ENCODE measurements around the gene SIRT7.

Gene SIRT7

GRCh38 chr17:81901167-81902022, 16.6 kb downstream of the SIRT7 start:
- no peak for TF ChIP-seq CTCF (conservative IDR thresholded peaks at IDR 0.05)
- peak overlapping the region; percentile 60; the same call in 1 of the 2 replicates for H3K27ac ChIP-seq

- TF ChIP-seq CTCF (conservative IDR thresholded peaks at IDR 0.05) = no peak
- no peak overlapping the region for H3K27ac ChIP-seq
Observed at GRCh38 chr17:81900181-81900820, 17.7 kb downstream of the SIRT7 start.

- TF ChIP-seq CTCF (conservative IDR thresholded peaks at IDR 0.05) = no peak
- no peak overlapping the region for H3K27ac ChIP-seq
Observed at GRCh38 chr17:81899514-81900166, 18.3 kb downstream of the SIRT7 start.

- no peak overlapping the region for H3K27ac ChIP-seq
- no peak for TF ChIP-seq CTCF (conservative IDR thresholded peaks at IDR 0.05)
Observed at GRCh38 chr17:81898885-81899284, 19.1 kb downstream of the SIRT7 start.

- no peak overlapping the region for H3K27ac ChIP-seq
Observed at GRCh38 chr17:81898029-81898866, 19.7 kb downstream of the SIRT7 start.

GRCh38 chr17:81895400-81895799, 22.6 kb downstream of the SIRT7 start:
- no peak for TF ChIP-seq CTCF (conservative IDR thresholded peaks at IDR 0.05)
- no peak overlapping the region for H3K27ac ChIP-seq

More at GRCh38 chr17:81898029-81898866, 19.7 kb downstream of the SIRT7 start:
- TF ChIP-seq CTCF (conservative IDR thresholded peaks at IDR 0.05) = no peak

- peak overlapping the region; percentile 96 for H3K27ac ChIP-seq
Observed at GRCh38 chr17:81891303-81891552, 26.7 kb downstream of the SIRT7 start.

More at GRCh38 chr17:81891303-81891552, 26.7 kb downstream of the SIRT7 start:
- no peak for TF ChIP-seq CTCF (conservative IDR thresholded peaks at IDR 0.05)

All from VCaP (cell line).